Activated naive CD8-positive, alpha-beta T cell (primary cell): ENCODE results near the gene ITGB5.

Experiments used
- H3K27ac Mint-ChIP-seq: one replicate; pipeline ENCODE4 v1.8.0; 2021; ENCODE audit warnings: mixed read lengths
- H3K27me3 Mint-ChIP-seq: one replicate; pipeline ENCODE4 v1.8.0; 2021; ENCODE audit warnings: mixed read lengths
- H3K36me3 Mint-ChIP-seq: one replicate; pipeline ENCODE4 v1.8.0; 2021; ENCODE audit warnings: mixed read lengths
- H3K4me1 Mint-ChIP-seq: one replicate; pipeline ENCODE4 v1.8.0; 2021; ENCODE audit warnings: low read depth, mixed read lengths
- H3K4me3 Mint-ChIP-seq: one replicate; pipeline ENCODE4 v1.8.0; 2021; ENCODE audit warnings: mild to moderate bottlenecking, mixed read lengths
- H3K9me3 Mint-ChIP-seq: one replicate; pipeline ENCODE4 v1.8.0; 2021; ENCODE audit warnings: low read depth, mixed read lengths

ITGB5 gene

DNA sequence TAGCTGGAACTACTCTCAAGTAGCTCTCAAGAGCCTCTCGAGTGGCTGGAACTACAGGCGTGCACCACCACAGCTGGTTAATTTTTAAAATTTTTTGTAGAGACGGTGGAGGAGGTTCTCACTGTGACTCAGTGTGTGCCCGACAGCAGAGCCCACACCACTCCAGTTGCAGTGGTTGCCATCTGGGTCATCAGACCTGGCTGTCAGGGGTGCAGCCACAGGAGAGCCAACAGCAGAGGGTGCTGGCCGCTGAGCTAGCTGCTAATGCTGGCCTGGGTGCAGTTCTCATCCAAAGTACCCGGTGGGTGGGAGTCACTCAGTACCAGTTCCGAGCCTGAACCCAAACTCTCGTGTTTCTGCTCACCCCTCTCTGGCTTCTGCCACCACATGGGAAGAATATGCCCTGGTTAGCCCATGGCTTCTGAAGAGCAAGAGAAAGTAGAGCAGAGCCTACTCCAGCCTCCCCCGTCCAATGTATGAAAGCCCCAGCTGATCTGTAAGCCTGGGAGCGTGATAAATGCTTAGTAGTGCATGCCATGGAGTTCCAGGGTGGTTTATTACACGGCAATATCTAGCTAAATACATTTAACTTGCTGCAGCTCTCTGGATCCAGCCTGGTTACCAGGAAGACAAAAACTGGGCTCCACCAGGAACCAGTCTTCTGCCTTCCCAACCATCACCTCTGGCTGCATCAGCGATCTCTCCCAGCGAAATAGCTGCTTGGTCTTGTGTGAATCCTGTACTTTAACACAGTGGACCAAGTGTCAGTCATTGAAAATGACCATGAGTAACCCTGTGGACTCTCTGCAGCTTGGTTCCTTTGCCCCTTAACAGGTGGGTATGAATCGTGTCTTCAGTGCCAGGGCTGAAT, 139.8 kb downstream of the ITGB5 start:
- H3K9me3 Mint-ChIP-seq, result no peaks in the 10 kb centered on the region
- H3K27me3 Mint-ChIP-seq, result no peaks in the 10 kb centered on the region
- no peaks in the 10 kb centered on the region for H3K36me3 Mint-ChIP-seq
- peaks cover under 1% of the 10 kb centered on the region for H3K4me1 Mint-ChIP-seq
- H3K27ac Mint-ChIP-seq, result no peak overlapping the region
- no peak overlapping the region for H3K4me3 Mint-ChIP-seq

DNA sequence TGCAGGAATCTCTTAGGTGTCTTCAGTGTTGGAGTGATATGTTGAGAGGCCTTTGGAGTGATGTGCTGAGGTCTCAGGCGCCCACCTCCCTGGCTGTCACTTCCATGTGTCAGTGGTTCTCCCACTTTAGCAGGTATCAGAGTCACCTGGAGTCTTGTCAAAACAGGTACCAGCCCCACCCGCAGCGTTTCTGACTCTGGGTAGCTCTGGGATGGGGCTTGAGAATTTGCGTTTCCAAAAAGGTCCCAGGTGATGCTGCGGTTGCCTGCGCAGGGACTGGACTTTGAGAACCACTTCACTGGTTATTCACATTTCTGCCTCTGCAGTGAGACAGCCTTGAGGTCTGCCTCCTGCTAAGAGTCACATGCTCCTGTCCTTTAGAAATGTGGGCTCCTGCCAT, 141.4 kb downstream of the ITGB5 start:
- H3K27ac Mint-ChIP-seq, result no peak overlapping the region
- no peak overlapping the region for H3K4me3 Mint-ChIP-seq
- H3K27me3 Mint-ChIP-seq, result no peaks in the 10 kb centered on the region
- peaks cover 4% of the 10 kb centered on the region for H3K4me1 Mint-ChIP-seq
- no peaks in the 10 kb centered on the region for H3K9me3 Mint-ChIP-seq
- H3K36me3 Mint-ChIP-seq, result no peaks in the 10 kb centered on the region

- peaks cover 22% of the 10 kb centered on the region for H3K4me1 Mint-ChIP-seq
- H3K27me3 Mint-ChIP-seq, result no peaks in the 10 kb centered on the region
- H3K4me3 Mint-ChIP-seq, result no peak overlapping the region
- peaks cover 4% of the 10 kb centered on the region for H3K36me3 Mint-ChIP-seq
- no peaks in the 10 kb centered on the region for H3K9me3 Mint-ChIP-seq
- peak overlapping the region; percentile 22 for H3K27ac Mint-ChIP-seq
These were observed 146.1 kb downstream of the ITGB5 start for GRCh38 chr3:124741027-124741426.

DNA sequence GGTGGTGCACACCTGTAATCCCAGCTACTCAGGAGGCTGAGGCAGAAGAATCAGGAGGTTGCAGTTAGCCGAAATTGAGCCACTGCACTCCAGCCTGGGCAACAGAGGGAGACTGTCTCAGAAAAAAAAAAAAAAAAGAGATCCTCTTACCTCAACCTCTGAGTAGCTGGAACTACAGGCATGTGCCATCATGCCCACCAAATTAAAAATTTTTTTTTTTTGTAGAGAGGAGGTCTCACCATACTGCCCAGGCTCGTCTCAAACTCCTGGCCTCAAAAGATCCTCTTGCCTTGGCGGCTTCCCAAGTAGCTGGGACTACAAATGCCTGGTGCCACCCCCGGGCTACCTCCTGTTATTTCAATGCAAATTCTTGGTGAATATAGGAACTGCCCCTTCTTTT, 155.4 kb downstream of the ITGB5 start:
- Mint-ChIP-seq H3K4me1 (peaks cover 48% of the 10 kb centered on the region), H3K4me3 (peak overlapping the region; percentile 100), H3K27me3 (peaks cover 2% of the 10 kb centered on the region), H3K36me3 (peaks cover 3% of the 10 kb centered on the region), H3K27ac (no peak overlapping the region), H3K9me3 (no peaks in the 10 kb centered on the region)

DNA sequence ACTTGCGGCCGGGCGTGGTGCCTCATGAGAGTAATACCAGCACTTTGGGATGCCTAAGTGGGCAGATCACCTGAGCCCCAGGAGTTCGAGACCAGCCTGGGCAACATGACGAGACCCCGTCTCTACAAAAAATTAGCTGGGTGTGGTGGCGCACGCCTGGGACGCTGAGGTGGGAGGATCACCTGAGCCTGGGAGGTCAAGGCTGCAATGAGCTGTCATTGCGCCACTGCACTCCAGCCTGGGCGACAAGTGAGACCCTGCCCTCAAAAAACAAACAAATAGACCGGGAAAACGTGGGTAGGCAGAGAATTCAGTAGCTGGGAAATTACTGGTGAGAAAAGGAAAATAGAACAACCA, 156.2 kb downstream of the ITGB5 start:
- H3K4me3 Mint-ChIP-seq, result peak overlapping the region; percentile 100
- H3K27ac Mint-ChIP-seq, result peak overlapping the region; percentile 100
- peaks cover 48% of the 10 kb centered on the region for H3K4me1 Mint-ChIP-seq
- H3K9me3 Mint-ChIP-seq, result no peaks in the 10 kb centered on the region
- peaks cover 2% of the 10 kb centered on the region for H3K27me3 Mint-ChIP-seq
- peaks cover 3% of the 10 kb centered on the region for H3K36me3 Mint-ChIP-seq

- H3K9me3 Mint-ChIP-seq, result no peaks in the 10 kb centered on the region
These were observed 156.8 kb downstream of the ITGB5 start, which contains the start of gene UMPS for GRCh38 chr3:124730129-124730940. UMPS (plus strand) TSS chr3:124730452; CDS start chr3:124730472, 20 bp downstream.

GRCh38 chr3:124722589-124722988, 164.6 kb downstream of the ITGB5 start:
- H3K4me3 Mint-ChIP-seq, result no peak overlapping the region
- peaks cover 35% of the 10 kb centered on the region for H3K27me3 Mint-ChIP-seq

More at GRCh38 chr3:124730129-124730940, 156.8 kb downstream of the ITGB5 start, which contains the start of gene UMPS:
- Mint-ChIP-seq H3K4me1 (peaks cover 47% of the 10 kb centered on the region), H3K36me3 (peaks cover 3% of the 10 kb centered on the region), H3K4me3 (peak within 1 kb of the TSS; percentile 100), H3K27ac (peak within 1 kb of the TSS; percentile 100), H3K27me3 (peaks cover 4% of the 10 kb centered on the region)

DNA sequence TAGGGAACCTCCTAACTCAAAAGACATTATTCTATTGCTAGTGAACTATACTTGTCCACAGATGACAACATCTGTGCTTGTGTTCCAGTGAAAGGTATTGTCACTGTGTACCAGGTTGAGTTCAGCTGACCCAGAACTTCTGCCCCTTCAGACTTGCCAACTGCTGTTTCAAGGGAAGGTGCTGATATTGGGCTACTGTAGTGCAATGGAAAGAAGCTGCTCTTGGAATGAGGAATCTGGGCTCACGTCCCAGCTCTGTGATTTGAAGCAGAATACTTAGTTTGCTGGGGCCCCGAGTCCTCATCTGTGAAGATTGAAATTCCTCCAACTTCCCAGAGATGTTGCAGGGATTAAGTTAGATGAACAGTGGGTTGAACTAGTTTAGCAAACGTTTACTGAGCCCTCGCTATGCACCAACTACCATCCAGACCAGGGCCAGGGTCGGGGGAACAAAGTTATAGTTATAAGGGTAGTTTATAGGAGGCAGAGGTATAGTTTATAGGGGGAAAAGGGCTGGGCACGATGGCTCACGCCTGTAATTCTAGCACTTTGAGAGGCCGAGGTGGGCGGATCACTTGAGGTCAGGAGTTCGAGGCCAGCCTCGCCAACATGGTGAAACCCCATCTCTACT, 172.8 kb downstream of the ITGB5 start:
- H3K27me3 Mint-ChIP-seq, result peaks cover 5% of the 10 kb centered on the region
- no peaks in the 10 kb centered on the region for H3K9me3 Mint-ChIP-seq
- no peaks in the 10 kb centered on the region for H3K4me1 Mint-ChIP-seq
- H3K27ac Mint-ChIP-seq, result no peak overlapping the region
- H3K4me3 Mint-ChIP-seq, result no peak overlapping the region
- no peaks in the 10 kb centered on the region for H3K36me3 Mint-ChIP-seq

More at GRCh38 chr3:124722589-124722988, 164.6 kb downstream of the ITGB5 start:
- H3K36me3 Mint-ChIP-seq, result peaks cover 3% of the 10 kb centered on the region
- no peak overlapping the region for H3K27ac Mint-ChIP-seq
- no peaks in the 10 kb centered on the region for H3K9me3 Mint-ChIP-seq
- no peaks in the 10 kb centered on the region for H3K4me1 Mint-ChIP-seq
